Head of caudate nucleus (tissue), 42 donors: ENCODE results near the gene SPCS3.
A peak's percentile ranks its signal among the peaks of the same experiment; 100 is the strongest.
"Not testable (repeated sequence)": the region's sequence is repeated elsewhere in the genome, so short reads cannot be mapped to it uniquely, and the experiment has no call there.

Source experiments
- DNase-seq, 42 donors: peaks; one replicate each; pipeline versions ENCODE4 v3.0.0 to v3.0.0-alpha.2; 2020 to 2021; ENCODE audit warnings: mixed read lengths in 7 of 42
- intact Hi-C: fragments of 100-400 bp; cut with DNase I; formaldehyde crosslinking; loops from one replicate; pipeline ENCODE4 v1.15.0; 2022

The SPCS3 gene

GRCh38 chr4:176339936-176340761 lies 20.4 kb downstream of the SPCS3 start:
- intact Hi-C loops, result loop anchor here (5.0 kb wide), 1 partner anchor 308 kb away; no protein-coding TSS in a partner anchor
- DNase-seq, result no peak

- peak in 4 of 42 donors; percentile 24 to 64 (median 49) for DNase-seq
- intact Hi-C loops, result loop anchor here (5.0 kb wide), 1 partner anchor 309 kb away; no protein-coding TSS in a partner anchor
Measured at GRCh38 chr4:176340871-176341685, 21.3 kb downstream of the SPCS3 start.

GRCh38 chr4:176342384-176342783 lies 22.6 kb downstream of the SPCS3 start:
- intact Hi-C loops, result loop anchor here (5.0 kb wide), 1 partner anchor 310 kb away; no protein-coding TSS in a partner anchor
- DNase-seq, result no peak

GRCh38 chr4:176343286-176343685 lies 23.5 kb downstream of the SPCS3 start:
- intact Hi-C loops, result loop anchor here (5.0 kb wide), 1 partner anchor 311 kb away; no protein-coding TSS in a partner anchor
- no peak for DNase-seq

GRCh38 chr4:176345346-176345745 lies 25.6 kb downstream of the SPCS3 start:
- intact Hi-C loops, DNase-seq: not testable (repeated sequence)

- DNase-seq, intact Hi-C loops: not testable (repeated sequence)
Measured at GRCh38 chr4:176346836-176347235, 27.1 kb downstream of the SPCS3 start.

- peak in 9 of 42 donors; percentile 16 to 68 (median 34) for DNase-seq
- intact Hi-C loops, result no loop called here
Measured at GRCh38 chr4:176350671-176351070, 30.9 kb downstream of the SPCS3 start.

- intact Hi-C loops, result no loop called here
- no peak for DNase-seq
Measured at GRCh38 chr4:176354884-176355283, 35.1 kb downstream of the SPCS3 start.

GRCh38 chr4:176357359-176358082 lies 37.8 kb downstream of the SPCS3 start:
- intact Hi-C loops, result no loop called here
- no peak for DNase-seq

GRCh38 chr4:176358083-176358469 lies 38.3 kb downstream of the SPCS3 start:
- intact Hi-C loops, result no loop called here
- no peak for DNase-seq

GRCh38 chr4:176359590-176359989 lies 39.8 kb downstream of the SPCS3 start:
- intact Hi-C loops, result no loop called here
- no peak for DNase-seq

GRCh38 chr4:176360446-176360845 lies 40.7 kb downstream of the SPCS3 start:
- intact Hi-C loops, result no loop called here
- DNase-seq, result no peak

- intact Hi-C loops, result no loop called here
- DNase-seq, result no peak
Measured at GRCh38 chr4:176363072-176363471, 43.3 kb downstream of the SPCS3 start.

GRCh38 chr4:176367771-176368465 lies 48.2 kb downstream of the SPCS3 start:
- intact Hi-C loops, result no loop called here
- no peak for DNase-seq

GRCh38 chr4:176376032-176376614 lies 56.4 kb downstream of the SPCS3 start:
- intact Hi-C loops, result loop anchor here (10.0 kb wide), 1 partner anchor 669 kb away; no protein-coding TSS in a partner anchor
- DNase-seq, result no peak

- intact Hi-C loops, result loop anchor here (10.0 kb wide), 1 partner anchor 667 kb away; no protein-coding TSS in a partner anchor
- no peak for DNase-seq
Measured at GRCh38 chr4:176377780-176378179, 58.0 kb downstream of the SPCS3 start.

GRCh38 chr4:176380352-176381157 lies 60.8 kb downstream of the SPCS3 start:
- no peak for DNase-seq
- intact Hi-C loops, result no loop called here
